ENCODE data around the gene B9D1.

GRCh38 chr17:19299214-19299747 is 63.2 kb downstream of the B9D1 start:
- TF ChIP-seq CTCF (IDR thresholded peaks at IDR 0.05): no peak
- TF ChIP-seq POLR2A (IDR thresholded peaks at IDR 0.05): no peak

All from testis (tissue), 2 donors.